ES-I3 (cell line): ENCODE data around the gene VTI1A.

Experiments
- H3K36me3 ChIP-seq: 2 replicates; pipeline ENCODE4 v1.6.1; 2013; ENCODE audit warnings: mild to moderate bottlenecking, low read length, control low read depth, moderate library complexity; ENCODE audit not compliant: insufficient read depth
- H3K4me1 ChIP-seq: 2 replicates; pipeline ENCODE4 v1.6.1; 2013; ENCODE audit warnings: mild to moderate bottlenecking, control low read depth, low read length; ENCODE audit not compliant: insufficient read depth
- H3K9ac ChIP-seq: 2 replicates; pipeline ENCODE4 v1.6.1; 2013; ENCODE audit warnings: low read depth, mild to moderate bottlenecking, low read length, moderate library complexity
- H3K9me3 ChIP-seq: 2 replicates; pipeline ENCODE4 v1.6.1; 2013; ENCODE audit warnings: mild to moderate bottlenecking, low read length, moderate library complexity; ENCODE audit not compliant: control insufficient read depth, insufficient read depth

The VTI1A gene

DNA sequence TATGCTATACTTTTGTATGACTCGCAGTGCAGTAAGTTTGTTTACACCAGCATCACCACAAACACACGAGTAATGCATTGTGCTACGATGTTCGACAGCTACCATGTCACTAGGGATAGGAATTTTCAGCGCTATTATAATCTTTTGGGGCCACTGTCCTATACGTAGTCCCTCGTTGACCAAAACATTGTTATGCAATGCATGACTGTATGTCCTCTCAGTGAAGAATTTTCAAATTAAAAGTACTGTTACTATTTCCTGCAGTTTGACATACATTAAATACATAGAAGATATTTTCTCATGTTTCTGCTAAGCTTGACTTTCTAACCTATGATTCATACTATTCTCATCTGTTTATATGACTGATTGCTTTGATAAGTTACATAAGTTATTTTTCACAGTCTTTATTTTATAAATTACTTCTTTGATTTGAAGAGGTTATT, 203.6 kb downstream of the VTI1A start:
- H3K36me3 ChIP-seq = no peaks in the 10 kb centered on the region
- H3K9ac ChIP-seq = no peak overlapping the region
- peaks cover 16% of the 10 kb centered on the region for H3K4me1 ChIP-seq
- no peaks in the 10 kb centered on the region for H3K9me3 ChIP-seq

DNA sequence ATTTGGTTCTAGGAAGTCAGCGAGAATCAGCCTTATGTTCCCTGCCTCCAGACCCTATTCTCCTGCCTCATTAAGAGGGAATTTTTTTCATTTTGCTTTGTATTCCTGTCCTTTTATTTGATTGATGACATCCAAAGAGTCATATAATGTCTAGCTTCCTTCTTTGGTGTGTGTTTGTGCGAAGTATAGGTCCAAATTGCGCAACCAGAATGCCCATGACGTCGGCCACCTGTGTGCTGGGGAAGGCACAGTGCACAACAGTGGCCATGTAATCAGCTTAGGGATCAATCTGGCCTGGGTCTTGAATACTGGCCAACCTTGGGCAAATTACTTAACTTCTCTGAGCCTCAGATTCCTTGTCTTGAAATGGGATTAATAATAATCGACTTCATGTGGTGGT, 206.2 kb downstream of the VTI1A start:
- no peaks in the 10 kb centered on the region for H3K9me3 ChIP-seq
- H3K4me1 ChIP-seq = peaks cover 16% of the 10 kb centered on the region
- no peak overlapping the region for H3K9ac ChIP-seq
- no peaks in the 10 kb centered on the region for H3K36me3 ChIP-seq

- H3K4me1 ChIP-seq = peaks cover 15% of the 10 kb centered on the region
- no peaks in the 10 kb centered on the region for H3K36me3 ChIP-seq
- no peak overlapping the region for H3K9ac ChIP-seq
- H3K9me3 ChIP-seq = no peaks in the 10 kb centered on the region
Observed at GRCh38 chr10:112653851-112654250, 206.8 kb downstream of the VTI1A start.

DNA sequence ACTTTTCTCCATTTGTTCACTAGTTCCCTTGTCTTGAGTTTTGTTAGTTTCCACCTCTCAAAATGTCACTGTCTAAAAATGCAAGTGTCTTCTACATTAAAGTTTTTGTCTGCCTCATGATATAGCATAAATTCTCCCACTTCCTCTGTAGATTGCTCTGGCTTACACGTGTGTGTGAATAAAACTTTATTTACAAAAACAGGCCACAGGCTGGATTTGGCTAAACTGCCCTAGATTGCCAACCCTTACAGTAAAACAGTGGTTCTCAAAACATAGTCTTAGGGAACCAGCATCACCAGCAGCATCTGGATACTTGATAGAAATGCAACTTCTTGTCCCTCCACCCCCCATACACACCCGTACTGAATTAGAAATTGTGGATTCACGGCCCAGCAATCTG, 207.8 kb downstream of the VTI1A start:
- peaks cover 6% of the 10 kb centered on the region; the same call in 1 of the 2 replicates for H3K4me1 ChIP-seq

GRCh38 chr10:112655722-112656121, 208.7 kb downstream of the VTI1A start:
- Histone ChIP-seq H3K4me1 (peaks cover 5% of the 10 kb centered on the region; the same call in 1 of the 2 replicates), H3K9ac (no peak overlapping the region), H3K36me3 (no peaks in the 10 kb centered on the region), H3K9me3 (no peaks in the 10 kb centered on the region)

More for the DNA sequence above, 207.8 kb downstream of the VTI1A start:
- Histone ChIP-seq H3K9ac (no peak overlapping the region), H3K9me3 (no peaks in the 10 kb centered on the region), H3K36me3 (no peaks in the 10 kb centered on the region)

DNA sequence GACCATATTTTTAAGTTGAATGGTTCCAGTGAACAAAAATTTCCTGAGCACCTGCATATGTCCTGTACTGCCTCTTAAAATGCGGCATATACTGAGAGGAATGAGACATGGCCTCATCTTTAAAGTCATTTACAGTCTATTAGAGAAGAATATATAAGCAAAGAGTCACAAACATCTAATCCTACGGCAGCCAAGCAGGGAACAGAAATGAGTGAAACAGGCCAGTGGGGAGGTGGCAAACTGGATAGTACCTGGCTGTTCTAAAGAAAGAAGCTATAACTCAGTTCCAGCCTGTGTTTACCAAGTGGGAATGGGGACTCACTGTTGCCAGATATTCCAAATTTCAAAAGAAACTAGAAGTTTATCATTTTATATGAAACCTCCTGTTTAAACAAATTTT, 211.4 kb downstream of the VTI1A start:
- Histone ChIP-seq H3K9ac (no peak overlapping the region), H3K4me1 (no peaks in the 10 kb centered on the region)

DNA sequence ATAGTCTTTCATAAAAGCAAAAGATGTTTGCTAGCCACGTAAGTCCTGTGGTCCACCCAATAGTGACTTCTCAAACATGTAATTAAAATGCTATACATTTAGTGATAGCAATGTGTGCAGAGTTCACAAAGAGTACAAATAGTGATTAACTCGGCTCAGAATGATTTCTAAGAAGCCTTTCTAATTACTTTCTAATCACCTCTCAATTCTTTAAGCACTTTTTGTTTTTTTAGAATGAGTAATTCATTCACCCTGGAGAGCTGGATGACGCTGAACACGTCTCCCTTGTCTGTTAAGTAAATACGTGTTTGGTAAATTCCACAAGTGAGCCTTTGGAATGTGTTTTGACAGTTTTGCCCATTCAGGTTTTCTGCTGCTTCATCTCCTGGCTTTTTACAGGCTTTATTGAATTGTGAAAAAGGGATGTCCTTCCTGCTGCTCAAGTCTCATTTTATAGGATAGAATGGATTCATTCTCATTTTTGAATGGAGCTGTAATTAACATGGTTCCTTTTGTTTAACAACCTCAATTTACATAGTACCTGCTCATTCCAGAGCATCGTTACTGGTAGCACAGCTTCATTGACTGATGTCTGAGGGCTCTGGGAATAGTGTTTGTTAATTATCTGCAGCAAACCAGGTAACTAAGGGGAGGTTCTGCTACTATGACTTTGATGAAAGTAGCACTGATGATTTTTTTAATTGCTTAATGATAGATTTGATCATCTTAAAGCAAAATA, 212.1 kb downstream of the VTI1A start:
- Histone ChIP-seq H3K36me3 (no peaks in the 10 kb centered on the region), H3K9me3 (no peaks in the 10 kb centered on the region; the same call in 1 of the 2 replicates), H3K4me1 (no peaks in the 10 kb centered on the region), H3K9ac (no peak overlapping the region)

More for the DNA sequence above, 211.4 kb downstream of the VTI1A start:
- no peaks in the 10 kb centered on the region for H3K36me3 ChIP-seq
- no peaks in the 10 kb centered on the region; the same call in 1 of the 2 replicates for H3K9me3 ChIP-seq

DNA sequence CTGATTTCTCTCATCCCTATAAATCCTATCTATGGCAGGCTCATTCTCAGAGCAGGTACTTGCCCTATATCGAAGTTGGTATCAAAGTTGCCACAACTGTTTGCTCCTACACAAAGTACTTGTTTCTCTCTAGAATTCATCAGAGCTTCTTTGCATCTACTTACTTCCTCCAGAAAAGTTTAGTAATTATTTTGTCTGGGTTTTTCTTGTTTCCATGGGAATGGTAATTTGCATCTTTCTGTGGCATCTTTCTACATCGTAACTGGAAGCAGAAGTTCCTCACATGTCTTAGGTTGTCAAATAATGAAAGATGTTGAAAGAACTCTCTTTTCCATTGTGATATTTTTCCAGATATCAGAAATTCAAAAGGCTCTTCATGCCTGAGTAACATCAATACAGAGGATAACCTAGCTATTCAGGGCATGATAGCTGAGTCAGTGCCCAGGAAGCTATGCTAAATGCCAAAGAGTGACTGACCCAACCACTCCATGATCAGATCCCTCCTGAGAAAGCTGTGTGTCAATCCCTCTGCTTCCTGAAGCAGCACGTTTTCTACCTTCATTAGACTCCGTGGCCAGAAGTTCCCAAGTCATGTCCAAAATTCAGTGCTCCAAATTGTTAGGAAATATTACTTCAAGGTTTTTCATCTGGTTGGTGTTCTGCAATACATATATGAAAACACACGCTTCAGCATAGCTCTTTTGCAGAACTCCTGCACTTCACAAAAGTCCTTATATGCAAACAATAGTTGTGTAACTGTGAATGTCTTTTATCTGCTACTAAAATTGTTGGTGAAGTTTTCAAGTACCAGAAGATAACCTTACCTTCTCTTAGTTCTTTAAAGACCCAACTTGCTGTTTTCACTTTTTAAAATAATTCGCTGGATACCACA, 216.5 kb downstream of the VTI1A start:
- H3K36me3 ChIP-seq = no peaks in the 10 kb centered on the region
- H3K9ac ChIP-seq = no peak overlapping the region
- H3K4me1 ChIP-seq = no peaks in the 10 kb centered on the region
- no peaks in the 10 kb centered on the region; the same call in 1 of the 2 replicates for H3K9me3 ChIP-seq

DNA sequence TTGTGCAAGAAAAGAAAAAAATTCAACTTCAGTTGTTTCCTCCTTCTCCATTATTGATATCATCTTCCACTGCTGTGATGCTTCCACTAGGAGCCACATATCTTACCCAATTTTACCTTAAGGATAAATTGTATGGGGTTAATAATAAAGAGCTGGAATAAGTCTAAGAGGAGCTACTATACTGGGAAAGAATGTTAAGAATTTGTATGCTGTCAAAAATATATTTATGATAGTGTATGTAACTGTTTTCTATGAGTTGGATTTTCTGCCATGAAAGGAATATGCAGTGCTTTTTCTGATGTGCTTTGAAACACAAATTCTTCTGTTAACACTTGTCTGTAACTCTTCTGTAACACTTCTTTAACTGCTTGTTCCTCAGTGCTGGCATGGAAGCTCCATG, 219.1 kb downstream of the VTI1A start:
- Histone ChIP-seq H3K9me3 (no peaks in the 10 kb centered on the region; the same call in 1 of the 2 replicates), H3K36me3 (no peaks in the 10 kb centered on the region)

DNA sequence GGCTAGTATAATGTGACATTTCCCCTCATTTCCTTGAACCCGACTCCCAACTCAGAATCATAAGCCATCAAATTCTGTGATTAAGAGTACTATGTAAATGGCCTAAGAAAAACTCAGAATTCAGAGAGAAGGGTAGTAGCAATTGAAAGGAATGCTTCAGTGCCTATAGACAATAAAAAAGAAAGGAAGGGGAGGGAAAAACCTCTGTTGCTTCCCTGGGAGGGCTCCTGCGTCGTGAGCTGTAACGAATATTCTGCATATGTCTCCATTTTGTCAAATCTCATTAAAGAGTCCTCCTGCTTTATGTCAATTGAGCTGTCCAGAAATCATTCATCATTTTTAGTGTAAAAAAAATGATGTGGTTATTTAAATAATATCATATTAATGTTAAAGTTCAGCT, 223.0 kb downstream of the VTI1A start:
- no peaks in the 10 kb centered on the region for H3K36me3 ChIP-seq
- H3K9me3 ChIP-seq = no peaks in the 10 kb centered on the region
- H3K4me1 ChIP-seq = peaks cover 14% of the 10 kb centered on the region
- no peak overlapping the region for H3K9ac ChIP-seq

More for the DNA sequence above, 219.1 kb downstream of the VTI1A start:
- no peak overlapping the region for H3K9ac ChIP-seq
- peaks cover 10% of the 10 kb centered on the region for H3K4me1 ChIP-seq

- Histone ChIP-seq H3K9me3 (no peaks in the 10 kb centered on the region), H3K36me3 (no peaks in the 10 kb centered on the region), H3K4me1 (peaks cover 14% of the 10 kb centered on the region), H3K9ac (no peak overlapping the region)
Observed at GRCh38 chr10:112671743-112672142, 224.7 kb downstream of the VTI1A start.

- Histone ChIP-seq H3K36me3 (no peaks in the 10 kb centered on the region), H3K9me3 (no peaks in the 10 kb centered on the region), H3K4me1 (peaks cover 18% of the 10 kb centered on the region)
Observed at GRCh38 chr10:112672706-112673105, 225.7 kb downstream of the VTI1A start.

DNA sequence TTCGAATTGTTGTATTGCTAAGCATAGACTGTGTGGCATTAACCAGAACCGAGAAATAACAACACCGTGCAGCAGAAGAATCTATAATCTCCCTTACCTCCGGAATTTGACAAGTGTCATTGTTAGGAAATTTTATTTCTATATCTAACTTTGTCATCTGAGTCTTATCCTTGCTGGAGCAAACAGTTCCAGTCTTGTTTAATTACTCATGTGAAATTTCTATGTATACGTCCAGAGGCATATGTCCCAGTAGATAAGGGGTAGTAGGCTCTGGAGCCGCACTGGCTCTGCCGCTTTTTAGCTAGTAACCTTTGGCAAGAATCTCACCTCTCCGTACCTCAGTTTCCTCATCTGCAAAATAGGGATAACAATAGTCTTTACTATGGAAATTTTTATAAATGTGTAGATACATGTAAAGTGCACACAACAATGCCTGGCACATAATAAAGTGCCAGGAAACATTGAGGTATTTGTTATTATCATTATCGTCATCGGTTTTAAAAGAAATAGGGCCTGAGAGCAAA, 228.6 kb downstream of the VTI1A start:
- Histone ChIP-seq H3K9ac (no peak overlapping the region), H3K9me3 (no peaks in the 10 kb centered on the region), H3K36me3 (no peaks in the 10 kb centered on the region), H3K4me1 (peaks cover 32% of the 10 kb centered on the region)

More at GRCh38 chr10:112672706-112673105, 225.7 kb downstream of the VTI1A start:
- H3K9ac ChIP-seq = no peak overlapping the region

DNA sequence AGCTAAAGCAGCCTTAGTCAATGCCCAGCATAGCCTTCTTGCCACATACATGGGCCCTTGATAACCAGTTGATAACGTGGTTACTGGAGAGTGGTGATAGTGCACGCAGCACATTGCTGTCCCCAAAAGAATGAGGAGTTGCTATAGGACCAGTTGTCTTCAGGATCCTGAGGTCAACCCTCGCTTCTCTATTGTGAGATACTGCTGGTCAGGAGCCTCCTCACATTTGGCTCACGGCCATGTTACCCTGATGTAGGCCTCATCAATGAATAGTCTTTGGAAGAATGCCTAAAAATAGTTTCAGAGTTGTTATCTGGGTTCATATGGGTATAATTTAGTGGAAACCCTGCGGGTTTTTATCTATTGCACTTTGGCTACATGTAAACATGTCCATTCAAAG, 230.7 kb downstream of the VTI1A start:
- peaks cover 34% of the 10 kb centered on the region for H3K4me1 ChIP-seq
- H3K9ac ChIP-seq = no peak overlapping the region

More for the DNA sequence above, 230.7 kb downstream of the VTI1A start:
- Histone ChIP-seq H3K9me3 (no peaks in the 10 kb centered on the region), H3K36me3 (no peaks in the 10 kb centered on the region)
